Effector memory CD4-positive, alpha-beta T cell (primary cell): ENCODE data around the gene PCDH19.

Experiments used
- DNase-seq, 3 donors: peaks; one replicate each; pipeline ENCODE4 v3.0.0-alpha.2; 2020
- H3K27ac ChIP-seq: 2 replicates; pipeline ENCODE4 v1.7.0; 2013; ENCODE audit warnings: mild to moderate bottlenecking, low read length, moderate library complexity; ENCODE audit not compliant: insufficient read depth, poor library complexity, severe bottlenecking
- H3K27me3 ChIP-seq: replicated peaks from 2 replicates; pipeline ENCODE4 v1.7.0; 2013; ENCODE audit warnings: mild to moderate bottlenecking, low read length; ENCODE audit not compliant: insufficient read depth, control insufficient read depth, poor library complexity, severe bottlenecking
- H3K36me3 ChIP-seq: 2 replicates; pipeline ENCODE4 v1.7.0; 2013; ENCODE audit warnings: mild to moderate bottlenecking, low read length, moderate library complexity; ENCODE audit not compliant: control insufficient read depth, insufficient read depth
- H3K4me1 ChIP-seq: 2 replicates; pipeline ENCODE4 v1.7.0; 2013; ENCODE audit warnings: low read length, mild to moderate bottlenecking; ENCODE audit not compliant: control insufficient read depth, insufficient read depth, poor library complexity, severe bottlenecking
- H3K4me3 ChIP-seq: 2 replicates; pipeline ENCODE4 v1.7.0; 2013; ENCODE audit warnings: low read length, low read depth, mild to moderate bottlenecking; ENCODE audit not compliant: insufficient read depth, poor library complexity, severe bottlenecking
- H3K9me3 ChIP-seq: 2 replicates; pipeline ENCODE4 v1.7.0; 2013; ENCODE audit warnings: mild to moderate bottlenecking, low read length, moderate library complexity; ENCODE audit not compliant: control insufficient read depth

PCDH19 gene

DNA sequence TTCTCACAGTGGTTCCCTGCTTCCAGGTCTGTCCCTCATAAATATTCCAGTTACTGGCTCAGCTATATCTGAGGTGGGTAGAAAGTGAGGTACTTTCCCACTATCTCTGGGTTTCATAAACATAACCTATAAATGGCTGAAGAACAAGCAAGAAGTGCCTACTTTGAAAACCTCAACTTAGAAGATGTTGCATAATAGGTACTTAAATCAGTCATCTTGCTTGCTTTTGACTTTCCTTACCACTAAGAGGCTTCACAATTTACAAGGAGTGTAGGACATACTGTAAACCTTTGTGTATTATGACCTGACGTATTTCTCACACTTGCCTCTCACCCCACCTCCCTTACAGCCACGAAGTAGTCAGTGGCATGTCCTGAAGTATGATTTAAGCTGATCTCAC lies 145.9 kb downstream of the PCDH19 start:
- Histone ChIP-seq H3K27ac (no peak overlapping the region), H3K4me1 (no peaks in the 10 kb centered on the region), H3K27me3 (no peaks in the 10 kb centered on the region), H3K9me3 (no peaks in the 10 kb centered on the region), H3K36me3 (no peaks in the 10 kb centered on the region), H3K4me3 (no peak overlapping the region)
- no peak for DNase-seq

DNA sequence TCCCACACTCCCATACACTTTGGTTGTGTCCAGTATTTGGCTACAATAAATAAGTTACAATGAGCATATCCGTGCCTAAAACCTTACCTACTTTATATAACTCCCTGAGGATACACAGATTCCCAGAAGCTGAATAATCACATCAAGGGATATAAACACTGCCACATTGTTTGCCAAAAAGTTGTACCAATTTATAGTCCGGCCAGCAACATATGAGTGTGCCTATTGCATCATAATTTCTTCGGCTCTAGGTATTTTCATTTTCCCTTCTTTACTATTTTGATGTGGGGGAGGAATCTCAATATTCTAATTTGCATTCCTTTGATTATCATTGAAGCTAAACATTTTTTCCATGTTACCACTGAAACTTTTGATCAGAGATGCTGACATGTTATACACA lies 146.4 kb downstream of the PCDH19 start:
- Histone ChIP-seq H3K9me3 (no peaks in the 10 kb centered on the region), H3K36me3 (no peaks in the 10 kb centered on the region), H3K27ac (no peak overlapping the region), H3K4me3 (no peak overlapping the region), H3K27me3 (no peaks in the 10 kb centered on the region), H3K4me1 (no peaks in the 10 kb centered on the region)
- no peak for DNase-seq

DNA sequence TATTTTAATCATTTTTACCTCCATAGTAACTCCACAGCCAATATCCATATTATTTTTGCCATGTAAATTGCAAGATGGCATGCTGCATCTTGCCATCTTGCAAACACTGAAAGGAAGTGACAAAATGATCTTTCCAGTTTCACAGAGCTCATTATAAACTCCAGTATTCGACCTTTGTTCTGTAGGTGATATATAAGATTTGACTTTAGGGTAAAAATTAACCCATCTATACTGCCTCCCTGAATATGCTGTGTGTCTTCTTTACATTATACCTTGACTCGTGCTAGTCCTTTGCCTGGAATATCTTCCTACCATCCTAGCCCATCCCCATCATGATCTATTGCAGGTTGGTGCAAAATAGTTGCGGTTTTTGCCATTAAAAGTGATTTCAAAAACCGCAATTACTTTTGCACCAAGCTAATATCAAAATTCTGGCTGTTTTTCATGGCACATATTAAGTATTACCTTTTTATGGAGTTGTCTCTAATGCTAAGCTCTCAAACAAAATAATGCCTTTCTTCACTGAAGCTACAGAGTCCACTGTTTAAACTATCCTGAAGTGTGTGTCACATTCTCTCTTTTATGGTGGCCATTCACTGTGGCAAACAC lies 161.1 kb downstream of the PCDH19 start:
- no peak overlapping the region for H3K4me3 ChIP-seq
- H3K4me1 ChIP-seq: no peaks in the 10 kb centered on the region
- no peaks in the 10 kb centered on the region for H3K9me3 ChIP-seq
- no peak overlapping the region for H3K27ac ChIP-seq
- H3K36me3 ChIP-seq: no peaks in the 10 kb centered on the region
- no peak for DNase-seq
- no peaks in the 10 kb centered on the region for H3K27me3 ChIP-seq

DNA sequence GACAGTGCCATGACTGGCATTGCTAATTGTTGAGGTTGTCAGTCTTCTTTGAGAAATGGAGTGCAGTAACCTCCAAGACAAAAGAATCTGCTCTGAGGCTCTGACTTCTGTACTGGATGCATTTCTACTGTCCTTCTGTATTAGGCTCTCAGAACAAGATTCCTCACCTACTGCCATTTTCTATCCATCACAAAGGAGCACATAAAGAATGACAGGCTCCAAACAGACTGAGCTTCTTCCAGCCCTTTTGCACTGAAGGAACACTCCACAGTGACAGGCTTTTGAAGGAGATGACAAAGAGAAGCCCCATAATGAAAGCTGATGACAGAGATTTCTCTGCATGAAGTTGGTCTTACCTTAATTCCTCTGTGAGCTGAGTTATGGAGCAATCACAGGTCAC lies 162.2 kb downstream of the PCDH19 start:
- Histone ChIP-seq H3K9me3 (no peaks in the 10 kb centered on the region), H3K27me3 (no peaks in the 10 kb centered on the region), H3K27ac (no peak overlapping the region), H3K4me3 (no peak overlapping the region), H3K4me1 (no peaks in the 10 kb centered on the region), H3K36me3 (no peaks in the 10 kb centered on the region)
- DNase-seq: no peak

DNA sequence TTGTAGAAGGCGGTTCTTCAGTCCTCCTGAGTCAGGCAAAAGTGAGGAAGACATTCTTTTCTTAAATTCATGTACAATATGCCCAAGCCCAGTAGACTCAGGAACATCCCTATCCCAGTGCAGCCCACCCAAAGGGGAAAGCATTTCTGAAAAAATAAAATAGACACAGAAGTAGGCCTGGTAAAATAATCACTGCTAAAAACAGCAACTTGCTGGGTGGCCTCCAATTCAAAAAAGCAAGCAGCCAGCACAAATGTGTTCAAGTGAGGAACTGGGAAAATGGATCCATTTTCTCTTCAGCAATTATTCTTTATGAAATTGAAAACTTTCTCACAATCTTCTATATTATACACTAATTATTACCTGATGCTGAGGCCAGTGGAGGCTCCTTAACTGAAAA lies 165.4 kb downstream of the PCDH19 start:
- Histone ChIP-seq H3K27me3 (no peaks in the 10 kb centered on the region), H3K9me3 (no peaks in the 10 kb centered on the region), H3K36me3 (no peaks in the 10 kb centered on the region), H3K4me1 (no peaks in the 10 kb centered on the region), H3K4me3 (no peak overlapping the region), H3K27ac (no peak overlapping the region)
- DNase-seq: no peak
